ENCODE data around the gene SAMD4A.

SAMD4A gene

GRCh38 chr14:54686219-54686870 is 119.4 kb downstream of the SAMD4A start:
- Mint-ChIP-seq H3K27ac (peak overlapping the region in 1 of 2 donors; percentile 62), H3K9me3 (no peaks in the 10 kb centered on the region), H3K27me3 (peaks cover 58% of the 10 kb centered on the region), H3K4me1 (peaks cover 53% of the 10 kb centered on the region), H3K4me3 (no peak overlapping the region)
- no peak for ATAC-seq
- DNase-seq, result no peak

GRCh38 chr14:54686871-54687749 is 120.2 kb downstream of the SAMD4A start:
- peaks cover 57% of the 10 kb centered on the region for H3K27me3 Mint-ChIP-seq
- no peak overlapping the region for H3K4me3 Mint-ChIP-seq
- ATAC-seq, result no peak
- H3K4me1 Mint-ChIP-seq, result peaks cover 53% of the 10 kb centered on the region
- no peak for DNase-seq
- no peaks in the 10 kb centered on the region for H3K9me3 Mint-ChIP-seq
- H3K27ac Mint-ChIP-seq, result no peak overlapping the region

- Mint-ChIP-seq H3K4me3 (no peak overlapping the region), H3K4me1 (peaks cover 59% of the 10 kb centered on the region), H3K9me3 (no peaks in the 10 kb centered on the region), H3K27ac (no peak overlapping the region), H3K27me3 (peaks cover 51% of the 10 kb centered on the region)
- DNase-seq, result no peak
- ATAC-seq, result no peak
These were observed 120.8 kb downstream of the SAMD4A start for GRCh38 chr14:54687750-54688119.

- H3K9me3 Mint-ChIP-seq, result no peaks in the 10 kb centered on the region
- peaks cover 47% of the 10 kb centered on the region for H3K27me3 Mint-ChIP-seq
- H3K4me3 Mint-ChIP-seq, result no peak overlapping the region
- peaks cover 59% of the 10 kb centered on the region for H3K4me1 Mint-ChIP-seq
- H3K27ac Mint-ChIP-seq, result no peak overlapping the region
- peak in 1 of 2 donors; percentile 16 for DNase-seq
- ATAC-seq, result peak; percentile 73
These were observed 121.3 kb downstream of the SAMD4A start for GRCh38 chr14:54688229-54688628.

- Mint-ChIP-seq H3K4me3 (no peak overlapping the region), H3K9me3 (no peaks in the 10 kb centered on the region), H3K4me1 (peaks cover 53% of the 10 kb centered on the region), H3K27me3 (peaks cover 57% of the 10 kb centered on the region), H3K27ac (peak overlapping the region in 1 of 2 donors; percentile 64)
- DNase-seq, result no peak
- peak; percentile 35 for ATAC-seq
These were observed 123.0 kb downstream of the SAMD4A start for GRCh38 chr14:54689928-54690327.

- H3K4me1 Mint-ChIP-seq, result peaks cover 44% of the 10 kb centered on the region
- DNase-seq, result no peak
- no peak overlapping the region for H3K4me3 Mint-ChIP-seq
- no peak for ATAC-seq
- H3K27me3 Mint-ChIP-seq, result peaks cover 50% of the 10 kb centered on the region
- no peaks in the 10 kb centered on the region for H3K9me3 Mint-ChIP-seq
- H3K27ac Mint-ChIP-seq, result no peak overlapping the region
These were observed 124.0 kb downstream of the SAMD4A start for GRCh38 chr14:54690887-54691286.

GRCh38 chr14:54691525-54692283 is 124.8 kb downstream of the SAMD4A start:
- no peaks in the 10 kb centered on the region for H3K9me3 Mint-ChIP-seq
- peak; percentile 16 to 55 for DNase-seq
- no peak overlapping the region for H3K4me3 Mint-ChIP-seq
- ATAC-seq, result peak; percentile 72
- H3K4me1 Mint-ChIP-seq, result peaks cover 37% of the 10 kb centered on the region
- H3K27ac Mint-ChIP-seq, result no peak overlapping the region
- H3K27me3 Mint-ChIP-seq, result peaks cover 42% of the 10 kb centered on the region

- ATAC-seq (no peak), DNase-seq (no peak)
- no peak overlapping the region for H3K27ac Mint-ChIP-seq
- peaks cover 36% of the 10 kb centered on the region for H3K4me1 Mint-ChIP-seq
- H3K4me3 Mint-ChIP-seq, result no peak overlapping the region
- peaks cover 36% of the 10 kb centered on the region for H3K27me3 Mint-ChIP-seq
- H3K9me3 Mint-ChIP-seq, result no peaks in the 10 kb centered on the region
These were observed 125.4 kb downstream of the SAMD4A start for GRCh38 chr14:54692284-54692772.

GRCh38 chr14:54693761-54694160 is 126.8 kb downstream of the SAMD4A start:
- H3K9me3 Mint-ChIP-seq, result no peaks in the 10 kb centered on the region

GRCh38 chr14:54695196-54695595 is 128.3 kb downstream of the SAMD4A start:
- peaks cover 41% of the 10 kb centered on the region for H3K27me3 Mint-ChIP-seq
- no peak for ATAC-seq
- no peaks in the 10 kb centered on the region for H3K9me3 Mint-ChIP-seq
- H3K4me3 Mint-ChIP-seq, result no peak overlapping the region
- H3K4me1 Mint-ChIP-seq, result peaks cover 14% of the 10 kb centered on the region
- no peak for DNase-seq
- no peak overlapping the region for H3K27ac Mint-ChIP-seq

More at GRCh38 chr14:54693761-54694160, 126.8 kb downstream of the SAMD4A start:
- DNase-seq (no peak), ATAC-seq (no peak)
- Mint-ChIP-seq H3K4me1 (peaks cover 22% of the 10 kb centered on the region), H3K4me3 (no peak overlapping the region), H3K27ac (no peak overlapping the region), H3K27me3 (peaks cover 35% of the 10 kb centered on the region)

- Mint-ChIP-seq H3K27me3 (peaks cover 41% of the 10 kb centered on the region), H3K27ac (no peak overlapping the region), H3K9me3 (no peaks in the 10 kb centered on the region), H3K4me1 (peaks cover 16% of the 10 kb centered on the region), H3K4me3 (no peak overlapping the region)
- no peak for DNase-seq
- ATAC-seq, result no peak
These were observed 130.1 kb downstream of the SAMD4A start for GRCh38 chr14:54697001-54697400.

- H3K9me3 Mint-ChIP-seq, result no peaks in the 10 kb centered on the region
- peaks cover 10% of the 10 kb centered on the region for H3K4me1 Mint-ChIP-seq
- ATAC-seq (no peak), DNase-seq (no peak)
- H3K27ac Mint-ChIP-seq, result no peak overlapping the region
- H3K4me3 Mint-ChIP-seq, result no peak overlapping the region
- H3K27me3 Mint-ChIP-seq, result peaks cover 41% of the 10 kb centered on the region
These were observed 130.9 kb downstream of the SAMD4A start for GRCh38 chr14:54697803-54698202.

GRCh38 chr14:54698501-54698900 is 131.6 kb downstream of the SAMD4A start:
- H3K4me3 Mint-ChIP-seq, result no peak overlapping the region
- ATAC-seq (no peak), DNase-seq (no peak)
- peaks cover 10% of the 10 kb centered on the region for H3K4me1 Mint-ChIP-seq
- H3K27me3 Mint-ChIP-seq, result peaks cover 37% of the 10 kb centered on the region
- H3K27ac Mint-ChIP-seq, result no peak overlapping the region
- H3K9me3 Mint-ChIP-seq, result no peaks in the 10 kb centered on the region

GRCh38 chr14:54698966-54699530 is 132.1 kb downstream of the SAMD4A start:
- Mint-ChIP-seq H3K4me3 (no peak overlapping the region), H3K4me1 (peaks cover 10% of the 10 kb centered on the region), H3K27ac (no peak overlapping the region), H3K27me3 (peaks cover 32% of the 10 kb centered on the region), H3K9me3 (no peaks in the 10 kb centered on the region)
- ATAC-seq (no peak), DNase-seq (no peak)

- H3K27me3 Mint-ChIP-seq, result peaks cover 25% of the 10 kb centered on the region
- ATAC-seq, result no peak
These were observed 132.8 kb downstream of the SAMD4A start for GRCh38 chr14:54699735-54700134.

More at GRCh38 chr14:54699735-54700134, 132.8 kb downstream of the SAMD4A start:
- Mint-ChIP-seq H3K27ac (no peak overlapping the region), H3K4me3 (no peak overlapping the region), H3K4me1 (peaks cover 10% of the 10 kb centered on the region), H3K9me3 (no peaks in the 10 kb centered on the region)
- no peak for DNase-seq

Data from stimulated activated naive CD8-positive, alpha-beta T cell treated with anti-CD3 and anti-CD28 coated beads, Interleukin-15, amount 100 ng/mL, for 72 hours (primary cell).